Keratinocyte (primary cell): ENCODE results near the gene GNS. TPM values are rescaled to one million over a fixed set of nuclear protein-coding genes. Genes with fewer than 3 reads are reported as not detected.

Source experiments
- DNase-seq: peaks from one replicate; pipeline ENCODE4 v3.0.0-alpha.2; 2011; ENCODE audit warnings: low read depth, missing footprints, low spot score
- FAIRE-seq: peaks from 2 replicates; lab custom pipeline; 2011; peaks lifted over from hg19 to GRCh38; lab: Jason Lieb, UNC
- H2AFZ ChIP-seq: 2 replicates; pipeline ENCODE4 v1.6.0; 2012; ENCODE audit warnings: low read length, control low read depth, inconsistent platforms; ENCODE audit not compliant: control insufficient read depth
- H3K27ac ChIP-seq: 2 replicates; pipeline ENCODE4 v1.5.1; 2011; ENCODE audit warnings: low read length; ENCODE audit not compliant: control insufficient read depth, insufficient read depth
- H3K27me3 ChIP-seq: 3 replicates; pipeline ENCODE4 v1.6.0; 2011; ENCODE audit warnings: low read length; ENCODE audit not compliant: control insufficient read depth, insufficient read depth; ENCODE audit errors: extremely low read depth
- H3K36me3 ChIP-seq, 2 experiments: 2 replicates in 1 of 2; 3 replicates in 1 of 2; pipeline ENCODE4 v1.5.1; 2011; ENCODE audit warnings: low read length in 2 of 2, mild to moderate bottlenecking in 1 of 2; ENCODE audit not compliant: control insufficient read depth in 2 of 2, insufficient read depth in 2 of 2; ENCODE audit errors: extremely low read depth in 1 of 2
- H3K4me1 ChIP-seq: 3 replicates; pipeline ENCODE4 v1.5.1; 2011; ENCODE audit warnings: low read length; ENCODE audit not compliant: control insufficient read depth, insufficient read depth; ENCODE audit errors: extremely low read depth
- H3K4me2 ChIP-seq: 3 replicates; pipeline ENCODE4 v1.6.0; 2011; ENCODE audit warnings: low read depth, low read length; ENCODE audit not compliant: control insufficient read depth, insufficient read depth; ENCODE audit errors: extremely low read depth
- H3K4me3 ChIP-seq, 3 experiments: fragments of 200-600 bp in 1 of 3; sonication (generic) in 1 of 3; 2 replicates in 2 of 3; 3 replicates in 1 of 3; pipeline ENCODE4 v1.5.1; 2011 to 2016; ENCODE audit warnings: low read length in 3 of 3, mild to moderate bottlenecking in 3 of 3, control low read depth in 2 of 3, inconsistent platforms in 1 of 3, low read depth in 1 of 3, mixed read lengths in 1 of 3, mixed run types in 1 of 3, moderate library complexity in 1 of 3; ENCODE audit not compliant: control insufficient read depth in 2 of 3, insufficient read depth in 2 of 3; ENCODE audit errors: extremely low read depth in 1 of 3
- H3K79me2 ChIP-seq: 2 replicates; pipeline ENCODE4 v1.6.0; 2012; ENCODE audit warnings: low read length; ENCODE audit not compliant: control insufficient read depth, insufficient read depth
- H3K9ac ChIP-seq: 3 replicates; pipeline ENCODE4 v1.6.0; 2011; ENCODE audit warnings: low read length; ENCODE audit not compliant: control insufficient read depth, insufficient read depth; ENCODE audit errors: extremely low read depth
- H3K9me1 ChIP-seq: 3 replicates; pipeline ENCODE4 v1.6.0; 2011; ENCODE audit warnings: low read length; ENCODE audit not compliant: control insufficient read depth, insufficient read depth; ENCODE audit errors: extremely low read depth
- H3K9me3 ChIP-seq: 2 replicates; pipeline ENCODE4 v1.5.1; 2012; ENCODE audit warnings: low read depth, low read length; ENCODE audit not compliant: control insufficient read depth
- H4K20me1 ChIP-seq: 3 replicates; pipeline ENCODE4 v1.6.0; 2011; ENCODE audit warnings: low read length; ENCODE audit not compliant: control insufficient read depth, insufficient read depth; ENCODE audit errors: extremely low read depth
- CTCF ChIP-seq, 3 experiments: IDR thresholded peaks in 1 of 3; conservative IDR thresholded peaks in 1 of 3; optimal IDR thresholded peaks in 1 of 3; 2 replicates in 2 of 3; 3 replicates in 1 of 3; pipeline versions ENCODE3 to v1.5.1; 2011; ENCODE audit warnings: low read length in 3 of 3, mild to moderate bottlenecking in 3 of 3, moderate library complexity in 2 of 3, control low read depth in 1 of 3, inconsistent platforms in 1 of 3; ENCODE audit not compliant: insufficient read depth in 2 of 3; ENCODE audit errors: extremely low read depth in 1 of 3
- EZH2 ChIP-seq: IDR thresholded peaks from one replicate; pipeline ENCODE4 v1.6.1; 2012; ENCODE audit warnings: inconsistent platforms, mild to moderate bottlenecking, low read length, moderate library complexity
- dilution Hi-C: fragments of 300-500 bp; cut with MboI; formaldehyde crosslinking; loops from one replicate; pipeline ENCODE4 v1.7.0; 2020; ENCODE audit warnings: low sequenced_read_pairs; ENCODE audit not compliant: extremely low pct_ligation_motif_present
- polyA plus RNA-seq, 5 experiments: library from polyadenylated mRNA; depleted of rRNA in 3 of 5; stranded (reverse) in 3 of 5; stranded (forward) in 1 of 5; unstranded in 1 of 5; fragments of >200 nt; gene quantifications; 1 replicate in 1 of 5; 2 replicates in 3 of 5; 3 replicates in 1 of 5; pipeline versions ENCODE4 v1.2.1 to v1.2.3, GENCODE V29; 2011 to 2012; ENCODE audit warnings: missing spikeins in 2 of 5, low read depth in 1 of 5, low replicate concordance in 1 of 5

Gene GNS
- polyA plus RNA-seq, 1 donor (not counting 4 experiments of a cell fraction or from before 2014, with no cell fraction given): 57.8 TPM

GRCh38 chr12:64687816-64688215 is 71.4 kb downstream of the GNS start:
- Histone ChIP-seq H3K9ac (no peak overlapping the region), H3K36me3 (peaks cover 4 to 7% of the 10 kb centered on the region in 2 experiments), H3K4me3 (no peak overlapping the region), H3K27me3 (no peaks in the 10 kb centered on the region), H3K27ac (no peak overlapping the region), H3K4me1 (no peaks in the 10 kb centered on the region), H3K4me2 (no peak overlapping the region), H4K20me1 (no peaks in the 10 kb centered on the region), H3K79me2 (peaks cover 3% of the 10 kb centered on the region), H3K9me1 (no peaks in the 10 kb centered on the region), H3K9me3 (no peaks in the 10 kb centered on the region), H2AFZ (no peak overlapping the region)
- no peak for TF ChIP-seq EZH2
- no peak for TF ChIP-seq CTCF (optimal IDR thresholded peaks at IDR 0.05 in 1 of 3, IDR thresholded peaks at IDR 0.05 in 1 of 3, conservative IDR thresholded peaks at IDR 0.05 in 1 of 3; ENCODE audit: extremely low read depth in 1 of 3, insufficient read depth in 2 of 3, low read length in 3 of 3)
- dilution Hi-C loops: loop anchor here (25.0 kb wide), 1 partner anchor 151 kb away; no protein-coding TSS in a partner anchor
- no peak for FAIRE-seq
- DNase-seq: no peak

DNA sequence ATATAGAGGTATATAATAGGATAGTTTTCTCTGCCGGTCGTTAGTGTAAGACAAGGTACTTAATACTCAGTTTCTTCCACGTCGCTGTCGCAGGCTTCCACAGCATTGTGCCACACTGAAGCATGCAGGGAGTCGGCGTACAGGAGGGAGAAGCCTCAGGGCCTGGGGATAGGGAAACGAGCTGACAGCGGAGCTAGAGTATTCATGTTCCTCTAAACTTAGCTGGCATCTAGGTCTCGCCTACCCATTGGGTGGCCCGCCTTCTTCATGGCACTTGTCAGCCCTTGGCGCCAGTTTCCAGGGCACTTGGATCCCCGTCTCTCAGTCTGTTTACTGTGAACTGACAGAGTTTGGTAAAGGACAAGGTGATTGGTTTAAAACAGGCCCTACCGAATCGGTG is 73.6 kb downstream of the GNS start:
- TF ChIP-seq CTCF (optimal IDR thresholded peaks at IDR 0.05 in 1 of 3, IDR thresholded peaks at IDR 0.05 in 1 of 3, conservative IDR thresholded peaks at IDR 0.05 in 1 of 3; ENCODE audit: extremely low read depth in 1 of 3, insufficient read depth in 2 of 3, low read length in 3 of 3): no peak
- TF ChIP-seq EZH2: no peak
- Histone ChIP-seq H3K4me3 (no peak overlapping the region), H3K79me2 (peaks cover 10% of the 10 kb centered on the region), H3K36me3 (peaks cover 4 to 5% of the 10 kb centered on the region in 2 experiments), H3K9me1 (no peaks in the 10 kb centered on the region), H2AFZ (no peak overlapping the region), H3K4me1 (peaks cover 3% of the 10 kb centered on the region), H3K9ac (no peak overlapping the region), H3K27ac (no peak overlapping the region), H3K9me3 (no peaks in the 10 kb centered on the region), H3K27me3 (no peaks in the 10 kb centered on the region), H4K20me1 (no peaks in the 10 kb centered on the region), H3K4me2 (no peak overlapping the region)
- DNase-seq: no peak
- dilution Hi-C loops: loop anchor here (25.0 kb wide), 1 partner anchor 148 kb away; no protein-coding TSS in a partner anchor
- no peak for FAIRE-seq
